PFSK-1 (cell line): Measurements from ENCODE around the gene HIPK1.

Source experiments
- FOXP2 ChIP-seq: optimal IDR thresholded peaks from 2 replicates; pipeline ENCODE3; 2011; ENCODE audit warnings: borderline replicate concordance, control low read depth, inconsistent platforms; ENCODE audit not compliant: insufficient read depth; ENCODE audit errors: extremely low read length, extremely low read depth
- POLR2AphosphoS5 ChIP-seq: IDR thresholded peaks from 2 replicates; pipeline ENCODE4 v1.6.1; 2012; ENCODE audit warnings: low read depth, mild to moderate bottlenecking, control low read depth, low read length, moderate library complexity
- SIN3A ChIP-seq: IDR thresholded peaks from 2 replicates; pipeline ENCODE4 v1.6.1; 2012; ENCODE audit warnings: mild to moderate bottlenecking, low read length, moderate library complexity, borderline replicate concordance; ENCODE audit not compliant: insufficient read depth
- TAF1 ChIP-seq: IDR thresholded peaks from 2 replicates; pipeline ENCODE4 v1.6.1; 2012; ENCODE audit warnings: low read length, control low read depth, borderline replicate concordance; ENCODE audit not compliant: insufficient read depth
- TF ChIP-seq, protein P1 (sequence below), 2 experiments: IDR thresholded peaks; 2 replicates each; pipeline versions ENCODE4 v1.6.1 to v1.8.0; 2011 to 2012; ENCODE audit warnings: low read depth in 2 of 2, low read length in 2 of 2, control low read depth in 1 of 2, inconsistent platforms in 1 of 2, mild to moderate bottlenecking in 1 of 2, moderate library complexity in 1 of 2; ENCODE audit not compliant: insufficient read depth in 1 of 2

Gene HIPK1

DNA sequence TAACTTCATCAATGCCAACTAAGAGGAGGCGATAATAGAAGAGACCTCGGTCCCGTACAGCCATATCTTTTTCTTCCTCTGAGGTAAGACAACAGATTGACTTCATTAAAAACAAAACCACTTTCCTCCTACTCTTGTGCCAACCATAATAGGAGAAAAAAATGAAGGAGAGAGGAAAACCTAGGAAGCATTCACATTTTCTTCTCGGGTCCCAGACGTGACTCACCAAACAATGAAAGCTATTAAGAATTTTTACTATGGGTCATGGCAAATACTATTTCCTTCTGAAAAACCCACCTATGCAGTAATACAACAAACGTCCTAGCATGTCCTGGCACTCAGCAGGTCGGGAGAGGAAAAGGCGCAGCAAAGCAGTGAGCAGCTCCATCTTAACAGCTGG lies 33.2 kb upstream of the HIPK1 start:
- TF ChIP-seq SIN3A (no peak), TAF1 (no peak), FOXP2 (no peak), POLR2AphosphoS5 (no peak)
- TF ChIP-seq, protein P1, sequence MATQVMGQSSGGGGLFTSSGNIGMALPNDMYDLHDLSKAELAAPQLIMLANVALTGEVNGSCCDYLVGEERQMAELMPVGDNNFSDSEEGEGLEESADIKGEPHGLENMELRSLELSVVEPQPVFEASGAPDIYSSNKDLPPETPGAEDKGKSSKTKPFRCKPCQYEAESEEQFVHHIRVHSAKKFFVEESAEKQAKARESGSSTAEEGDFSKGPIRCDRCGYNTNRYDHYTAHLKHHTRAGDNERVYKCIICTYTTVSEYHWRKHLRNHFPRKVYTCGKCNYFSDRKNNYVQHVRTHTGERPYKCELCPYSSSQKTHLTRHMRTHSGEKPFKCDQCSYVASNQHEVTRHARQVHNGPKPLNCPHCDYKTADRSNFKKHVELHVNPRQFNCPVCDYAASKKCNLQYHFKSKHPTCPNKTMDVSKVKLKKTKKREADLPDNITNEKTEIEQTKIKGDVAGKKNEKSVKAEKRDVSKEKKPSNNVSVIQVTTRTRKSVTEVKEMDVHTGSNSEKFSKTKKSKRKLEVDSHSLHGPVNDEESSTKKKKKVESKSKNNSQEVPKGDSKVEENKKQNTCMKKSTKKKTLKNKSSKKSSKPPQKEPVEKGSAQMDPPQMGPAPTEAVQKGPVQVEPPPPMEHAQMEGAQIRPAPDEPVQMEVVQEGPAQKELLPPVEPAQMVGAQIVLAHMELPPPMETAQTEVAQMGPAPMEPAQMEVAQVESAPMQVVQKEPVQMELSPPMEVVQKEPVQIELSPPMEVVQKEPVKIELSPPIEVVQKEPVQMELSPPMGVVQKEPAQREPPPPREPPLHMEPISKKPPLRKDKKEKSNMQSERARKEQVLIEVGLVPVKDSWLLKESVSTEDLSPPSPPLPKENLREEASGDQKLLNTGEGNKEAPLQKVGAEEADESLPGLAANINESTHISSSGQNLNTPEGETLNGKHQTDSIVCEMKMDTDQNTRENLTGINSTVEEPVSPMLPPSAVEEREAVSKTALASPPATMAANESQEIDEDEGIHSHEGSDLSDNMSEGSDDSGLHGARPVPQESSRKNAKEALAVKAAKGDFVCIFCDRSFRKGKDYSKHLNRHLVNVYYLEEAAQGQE (IDR thresholded peaks at IDR 0.05; ENCODE audit: insufficient read depth in 1 of 2, low read depth in 2 of 2, low read length in 2 of 2): no peak

DNA sequence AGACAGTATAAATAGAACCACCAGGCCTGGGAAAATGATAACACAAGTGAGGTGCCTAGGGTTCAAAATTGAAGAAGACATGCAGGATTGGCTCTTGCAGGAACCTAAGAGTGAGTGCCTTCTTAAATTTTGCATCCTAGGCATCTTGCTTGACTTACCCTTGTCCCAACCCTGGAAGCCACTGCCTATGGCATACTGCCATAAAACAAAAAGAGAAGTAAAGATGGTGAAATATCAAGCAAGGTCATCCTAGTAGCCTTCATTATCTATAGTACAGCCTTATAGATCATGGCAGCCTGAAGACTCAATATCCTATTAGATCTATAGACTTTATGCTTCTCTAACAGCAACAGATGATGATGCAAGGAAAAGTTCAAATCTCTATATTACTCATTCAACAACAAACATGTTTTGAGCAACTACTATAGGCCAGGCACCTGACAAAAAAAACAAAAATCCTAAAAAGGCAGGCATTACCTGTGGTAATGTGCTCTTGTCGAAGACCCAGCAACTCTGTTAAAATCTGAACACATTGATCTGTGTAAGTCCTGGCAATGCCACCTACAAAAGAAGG lies 30.8 kb upstream of the HIPK1 start:
- TF ChIP-seq FOXP2 (no peak), TAF1 (no peak), SIN3A (no peak), POLR2AphosphoS5 (no peak)
- TF ChIP-seq, protein P1 (IDR thresholded peaks at IDR 0.05; ENCODE audit: insufficient read depth in 1 of 2, low read depth in 2 of 2, low read length in 2 of 2): no peak

DNA sequence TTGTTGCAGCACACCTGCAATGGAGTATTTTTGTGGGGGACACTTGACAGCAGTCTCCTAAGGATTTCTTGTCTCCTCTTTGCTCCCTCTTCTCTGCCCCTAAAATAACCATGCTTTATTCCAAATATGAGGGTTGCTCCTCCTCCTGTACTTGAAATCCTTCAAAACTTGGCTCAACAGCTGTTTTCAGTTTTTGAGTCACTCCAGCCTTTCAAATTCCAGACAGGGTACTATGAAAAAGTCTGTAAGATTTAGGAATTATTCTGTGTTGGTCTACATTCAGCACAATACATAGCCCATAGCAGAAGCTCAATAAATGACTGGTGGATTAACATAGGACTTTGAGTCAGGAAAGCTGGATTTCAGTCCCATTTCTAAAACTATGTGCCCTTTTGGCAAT lies 30.0 kb upstream of the HIPK1 start:
- TF ChIP-seq TAF1 (no peak), SIN3A (no peak), FOXP2 (no peak), POLR2AphosphoS5 (no peak)
- TF ChIP-seq, protein P1 (IDR thresholded peaks at IDR 0.05; ENCODE audit: insufficient read depth in 1 of 2, low read depth in 2 of 2, low read length in 2 of 2): no peak

DNA sequence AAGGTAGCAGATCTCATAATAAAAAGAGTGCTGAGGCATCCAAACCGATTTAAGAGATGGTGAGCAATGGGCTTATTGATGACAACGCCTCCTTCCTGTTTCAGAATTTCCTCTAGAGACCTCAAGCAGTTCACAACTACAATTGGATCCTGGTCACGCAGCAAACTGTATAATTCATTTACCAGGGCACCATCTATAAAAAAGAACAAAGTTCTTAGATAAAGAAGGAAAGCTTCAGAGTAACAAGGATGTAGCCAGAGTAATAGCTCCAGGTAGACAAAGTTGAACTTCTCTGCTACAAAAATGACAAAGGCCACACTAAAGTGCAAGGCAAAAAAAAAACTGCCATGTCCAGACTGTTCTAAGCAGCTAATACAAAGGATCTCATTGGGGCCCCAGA lies 27.9 kb upstream of the HIPK1 start:
- TF ChIP-seq FOXP2: no peak
- TF ChIP-seq SIN3A: no peak
- no peak for TF ChIP-seq TAF1
- no peak for TF ChIP-seq POLR2AphosphoS5
- TF ChIP-seq, protein P1 (IDR thresholded peaks at IDR 0.05; ENCODE audit: insufficient read depth in 1 of 2, low read depth in 2 of 2, low read length in 2 of 2): no peak
